ENCODE results near the gene ACE2. TPM values are rescaled to one million over a fixed set of nuclear protein-coding genes. Genes with fewer than 3 reads are reported as not detected.

Gene ACE2
- total RNA-seq, 1 experiment from 2014 or later = not detected

DNA sequence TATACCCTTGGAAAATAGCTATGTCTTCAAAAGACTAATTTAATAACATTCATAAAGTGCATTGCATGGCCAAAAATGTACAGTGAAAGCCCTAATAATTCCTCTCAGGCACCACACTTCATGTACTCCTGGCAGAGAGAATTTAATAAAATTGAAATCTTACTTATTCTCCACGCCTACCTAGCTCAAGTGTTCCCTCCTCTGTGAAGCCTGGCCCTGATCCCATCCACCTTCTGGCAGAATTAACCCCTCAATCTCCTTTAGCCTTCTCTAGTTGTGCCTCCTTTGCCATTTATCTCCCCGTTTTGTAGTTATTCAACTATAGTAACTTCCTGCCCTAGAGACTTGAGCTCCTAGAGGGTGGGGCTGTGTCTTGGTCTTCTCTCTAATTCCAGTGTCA, 26.7 kb downstream of the ACE2 start:
- Mint-ChIP-seq H3K4me1 (peaks cover 21% of the 10 kb centered on the region), H3K27me3 (ENCODE audit: low read depth) (no peaks in the 10 kb centered on the region), H3K36me3 (no peaks in the 10 kb centered on the region), H3K27ac (no peak overlapping the region), H3K4me3 (no peak overlapping the region), H3K9me3 (no peaks in the 10 kb centered on the region)
- ATAC-seq = no peak
- no peak for DNase-seq (ENCODE audit: low spot score)
- POLR2A ChIA-PET = interaction anchor here (0.6 kb wide), 1 partner anchor 78 kb away, joined by 3 read pairs; no protein-coding TSS in a partner anchor
- CTCF ChIA-PET = no interaction called here
- no peak for TF ChIP-seq RORB (CRISPR knock-in tag; IDR thresholded peaks at IDR 0.05)
- TF ChIP-seq, protein P1, sequence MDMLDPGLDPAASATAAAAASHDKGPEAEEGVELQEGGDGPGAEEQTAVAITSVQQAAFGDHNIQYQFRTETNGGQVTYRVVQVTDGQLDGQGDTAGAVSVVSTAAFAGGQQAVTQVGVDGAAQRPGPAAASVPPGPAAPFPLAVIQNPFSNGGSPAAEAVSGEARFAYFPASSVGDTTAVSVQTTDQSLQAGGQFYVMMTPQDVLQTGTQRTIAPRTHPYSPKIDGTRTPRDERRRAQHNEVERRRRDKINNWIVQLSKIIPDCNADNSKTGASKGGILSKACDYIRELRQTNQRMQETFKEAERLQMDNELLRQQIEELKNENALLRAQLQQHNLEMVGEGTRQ (CRISPR knock-in tag; IDR thresholded peaks at IDR 0.05) = no peak
- TF ChIP-seq, protein P2, sequence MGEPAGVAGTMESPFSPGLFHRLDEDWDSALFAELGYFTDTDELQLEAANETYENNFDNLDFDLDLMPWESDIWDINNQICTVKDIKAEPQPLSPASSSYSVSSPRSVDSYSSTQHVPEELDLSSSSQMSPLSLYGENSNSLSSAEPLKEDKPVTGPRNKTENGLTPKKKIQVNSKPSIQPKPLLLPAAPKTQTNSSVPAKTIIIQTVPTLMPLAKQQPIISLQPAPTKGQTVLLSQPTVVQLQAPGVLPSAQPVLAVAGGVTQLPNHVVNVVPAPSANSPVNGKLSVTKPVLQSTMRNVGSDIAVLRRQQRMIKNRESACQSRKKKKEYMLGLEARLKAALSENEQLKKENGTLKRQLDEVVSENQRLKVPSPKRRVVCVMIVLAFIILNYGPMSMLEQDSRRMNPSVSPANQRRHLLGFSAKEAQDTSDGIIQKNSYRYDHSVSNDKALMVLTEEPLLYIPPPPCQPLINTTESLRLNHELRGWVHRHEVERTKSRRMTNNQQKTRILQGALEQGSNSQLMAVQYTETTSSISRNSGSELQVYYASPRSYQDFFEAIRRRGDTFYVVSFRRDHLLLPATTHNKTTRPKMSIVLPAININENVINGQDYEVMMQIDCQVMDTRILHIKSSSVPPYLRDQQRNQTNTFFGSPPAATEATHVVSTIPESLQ (CRISPR knock-in tag; IDR thresholded peaks at IDR 0.05) = no peak
- TF ChIP-seq, protein P3, sequence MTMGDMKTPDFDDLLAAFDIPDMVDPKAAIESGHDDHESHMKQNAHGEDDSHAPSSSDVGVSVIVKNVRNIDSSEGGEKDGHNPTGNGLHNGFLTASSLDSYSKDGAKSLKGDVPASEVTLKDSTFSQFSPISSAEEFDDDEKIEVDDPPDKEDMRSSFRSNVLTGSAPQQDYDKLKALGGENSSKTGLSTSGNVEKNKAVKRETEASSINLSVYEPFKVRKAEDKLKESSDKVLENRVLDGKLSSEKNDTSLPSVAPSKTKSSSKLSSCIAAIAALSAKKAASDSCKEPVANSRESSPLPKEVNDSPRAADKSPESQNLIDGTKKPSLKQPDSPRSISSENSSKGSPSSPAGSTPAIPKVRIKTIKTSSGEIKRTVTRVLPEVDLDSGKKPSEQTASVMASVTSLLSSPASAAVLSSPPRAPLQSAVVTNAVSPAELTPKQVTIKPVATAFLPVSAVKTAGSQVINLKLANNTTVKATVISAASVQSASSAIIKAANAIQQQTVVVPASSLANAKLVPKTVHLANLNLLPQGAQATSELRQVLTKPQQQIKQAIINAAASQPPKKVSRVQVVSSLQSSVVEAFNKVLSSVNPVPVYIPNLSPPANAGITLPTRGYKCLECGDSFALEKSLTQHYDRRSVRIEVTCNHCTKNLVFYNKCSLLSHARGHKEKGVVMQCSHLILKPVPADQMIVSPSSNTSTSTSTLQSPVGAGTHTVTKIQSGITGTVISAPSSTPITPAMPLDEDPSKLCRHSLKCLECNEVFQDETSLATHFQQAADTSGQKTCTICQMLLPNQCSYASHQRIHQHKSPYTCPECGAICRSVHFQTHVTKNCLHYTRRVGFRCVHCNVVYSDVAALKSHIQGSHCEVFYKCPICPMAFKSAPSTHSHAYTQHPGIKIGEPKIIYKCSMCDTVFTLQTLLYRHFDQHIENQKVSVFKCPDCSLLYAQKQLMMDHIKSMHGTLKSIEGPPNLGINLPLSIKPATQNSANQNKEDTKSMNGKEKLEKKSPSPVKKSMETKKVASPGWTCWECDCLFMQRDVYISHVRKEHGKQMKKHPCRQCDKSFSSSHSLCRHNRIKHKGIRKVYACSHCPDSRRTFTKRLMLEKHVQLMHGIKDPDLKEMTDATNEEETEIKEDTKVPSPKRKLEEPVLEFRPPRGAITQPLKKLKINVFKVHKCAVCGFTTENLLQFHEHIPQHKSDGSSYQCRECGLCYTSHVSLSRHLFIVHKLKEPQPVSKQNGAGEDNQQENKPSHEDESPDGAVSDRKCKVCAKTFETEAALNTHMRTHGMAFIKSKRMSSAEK (CRISPR knock-in tag; IDR thresholded peaks at IDR 0.05; ENCODE audit: borderline replicate concordance) = no peak
- no peak for TF ChIP-seq ZNF423 (CRISPR knock-in tag; IDR thresholded peaks at IDR 0.05)

DNA sequence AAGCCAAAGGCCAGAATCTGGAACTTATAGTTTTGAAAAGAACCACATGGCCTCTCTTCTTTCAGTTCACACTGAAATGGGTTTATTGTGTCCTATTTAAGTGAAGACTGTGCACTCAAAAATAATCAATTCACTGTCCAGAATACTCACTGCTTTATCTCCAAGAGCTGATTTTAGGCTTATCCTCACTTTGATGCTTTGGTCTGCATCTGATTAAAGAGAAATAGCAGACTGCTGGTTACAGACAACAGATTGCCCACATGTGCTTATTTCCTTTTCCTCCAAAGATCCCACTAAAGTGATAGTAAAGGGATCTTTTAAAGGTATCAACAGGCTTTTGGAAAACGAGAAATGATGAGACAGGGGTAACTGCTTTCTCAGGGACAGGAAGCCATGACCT, 30.6 kb downstream of the ACE2 start:
- no peak for TF ChIP-seq ZNF263 (CRISPR knock-in tag; IDR thresholded peaks at IDR 0.05; ENCODE audit: low read depth)
- TF ChIP-seq, protein P4, sequence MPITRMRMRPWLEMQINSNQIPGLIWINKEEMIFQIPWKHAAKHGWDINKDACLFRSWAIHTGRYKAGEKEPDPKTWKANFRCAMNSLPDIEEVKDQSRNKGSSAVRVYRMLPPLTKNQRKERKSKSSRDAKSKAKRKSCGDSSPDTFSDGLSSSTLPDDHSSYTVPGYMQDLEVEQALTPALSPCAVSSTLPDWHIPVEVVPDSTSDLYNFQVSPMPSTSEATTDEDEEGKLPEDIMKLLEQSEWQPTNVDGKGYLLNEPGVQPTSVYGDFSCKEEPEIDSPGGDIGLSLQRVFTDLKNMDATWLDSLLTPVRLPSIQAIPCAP (CRISPR knock-in tag; IDR thresholded peaks at IDR 0.05) = no peak
- TF ChIP-seq, protein P5, sequence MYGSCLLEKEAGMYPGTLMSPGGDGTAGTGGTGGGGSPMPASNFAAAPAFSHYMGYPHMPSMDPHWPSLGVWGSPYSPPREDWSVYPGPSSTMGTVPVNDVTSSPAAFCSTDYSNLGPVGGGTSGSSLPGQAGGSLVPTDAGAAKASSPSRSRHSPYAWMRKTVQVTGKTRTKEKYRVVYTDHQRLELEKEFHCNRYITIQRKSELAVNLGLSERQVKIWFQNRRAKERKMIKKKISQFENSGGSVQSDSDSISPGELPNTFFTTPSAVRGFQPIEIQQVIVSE (CRISPR knock-in tag; IDR thresholded peaks at IDR 0.05; ENCODE audit: borderline replicate concordance) = no peak
- no peak for TF ChIP-seq RELA (CRISPR knock-in tag; IDR thresholded peaks at IDR 0.05; ENCODE audit: borderline replicate concordance)
- TF ChIP-seq ETV6 (CRISPR knock-in tag; IDR thresholded peaks at IDR 0.05) = no peak
- TF ChIP-seq NR1H2 (CRISPR knock-in tag; IDR thresholded peaks at IDR 0.05) = no peak
- TF ChIP-seq, protein P6, sequence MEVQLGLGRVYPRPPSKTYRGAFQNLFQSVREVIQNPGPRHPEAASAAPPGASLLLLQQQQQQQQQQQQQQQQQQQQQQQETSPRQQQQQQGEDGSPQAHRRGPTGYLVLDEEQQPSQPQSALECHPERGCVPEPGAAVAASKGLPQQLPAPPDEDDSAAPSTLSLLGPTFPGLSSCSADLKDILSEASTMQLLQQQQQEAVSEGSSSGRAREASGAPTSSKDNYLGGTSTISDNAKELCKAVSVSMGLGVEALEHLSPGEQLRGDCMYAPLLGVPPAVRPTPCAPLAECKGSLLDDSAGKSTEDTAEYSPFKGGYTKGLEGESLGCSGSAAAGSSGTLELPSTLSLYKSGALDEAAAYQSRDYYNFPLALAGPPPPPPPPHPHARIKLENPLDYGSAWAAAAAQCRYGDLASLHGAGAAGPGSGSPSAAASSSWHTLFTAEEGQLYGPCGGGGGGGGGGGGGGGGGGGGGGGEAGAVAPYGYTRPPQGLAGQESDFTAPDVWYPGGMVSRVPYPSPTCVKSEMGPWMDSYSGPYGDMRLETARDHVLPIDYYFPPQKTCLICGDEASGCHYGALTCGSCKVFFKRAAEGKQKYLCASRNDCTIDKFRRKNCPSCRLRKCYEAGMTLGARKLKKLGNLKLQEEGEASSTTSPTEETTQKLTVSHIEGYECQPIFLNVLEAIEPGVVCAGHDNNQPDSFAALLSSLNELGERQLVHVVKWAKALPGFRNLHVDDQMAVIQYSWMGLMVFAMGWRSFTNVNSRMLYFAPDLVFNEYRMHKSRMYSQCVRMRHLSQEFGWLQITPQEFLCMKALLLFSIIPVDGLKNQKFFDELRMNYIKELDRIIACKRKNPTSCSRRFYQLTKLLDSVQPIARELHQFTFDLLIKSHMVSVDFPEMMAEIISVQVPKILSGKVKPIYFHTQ (CRISPR knock-in tag; IDR thresholded peaks at IDR 0.05) = no peak
- TF ChIP-seq GTF2I (CRISPR knock-in tag; conservative IDR thresholded peaks at IDR 0.05) = no peak
- TF ChIP-seq, protein P7, sequence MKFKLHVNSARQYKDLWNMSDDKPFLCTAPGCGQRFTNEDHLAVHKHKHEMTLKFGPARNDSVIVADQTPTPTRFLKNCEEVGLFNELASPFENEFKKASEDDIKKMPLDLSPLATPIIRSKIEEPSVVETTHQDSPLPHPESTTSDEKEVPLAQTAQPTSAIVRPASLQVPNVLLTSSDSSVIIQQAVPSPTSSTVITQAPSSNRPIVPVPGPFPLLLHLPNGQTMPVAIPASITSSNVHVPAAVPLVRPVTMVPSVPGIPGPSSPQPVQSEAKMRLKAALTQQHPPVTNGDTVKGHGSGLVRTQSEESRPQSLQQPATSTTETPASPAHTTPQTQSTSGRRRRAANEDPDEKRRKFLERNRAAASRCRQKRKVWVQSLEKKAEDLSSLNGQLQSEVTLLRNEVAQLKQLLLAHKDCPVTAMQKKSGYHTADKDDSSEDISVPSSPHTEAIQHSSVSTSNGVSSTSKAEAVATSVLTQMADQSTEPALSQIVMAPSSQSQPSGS (CRISPR knock-in tag; IDR thresholded peaks at IDR 0.05; ENCODE audit: borderline replicate concordance, low read depth) = no peak
- H3K27ac Mint-ChIP-seq = no peak overlapping the region
- POLR2A ChIA-PET = no interaction called here
- no peaks in the 10 kb centered on the region for H3K27me3 Mint-ChIP-seq (ENCODE audit: low read depth)
- ATAC-seq (no peak), DNase-seq (ENCODE audit: low spot score) (no peak)
- CTCF ChIA-PET = no interaction called here
- no peaks in the 10 kb centered on the region for H3K36me3 Mint-ChIP-seq
- H3K9me3 Mint-ChIP-seq = no peaks in the 10 kb centered on the region
- peaks cover 42% of the 10 kb centered on the region for H3K4me1 Mint-ChIP-seq
- H3K4me3 Mint-ChIP-seq = no peak overlapping the region
